Left ventricle myocardium superior (tissue), 1 donor: ENCODE results near the gene ANXA9. TPM values are rescaled to one million over a fixed set of nuclear protein-coding genes. Genes with fewer than 3 reads are reported as not detected.

Experiments
- ATAC-seq: fragments of 200-7000 bp; cut with Tn5 transposase; one replicate; pipeline ENCODE4 v1.9.1; 2020; ENCODE audit warnings: mild to moderate bottlenecking, moderate library complexity
- DNase-seq: peaks from one replicate; pipeline ENCODE4 v3.0.0-alpha.2; 2020
- intact Hi-C: fragments of 100-400 bp; cut with micrococcal nuclease; formaldehyde crosslinking; loops from one replicate; pipeline ENCODE4 v1.11.0; 2022
- total RNA-seq: library from RNA; stranded (reverse); fragmentation: NEBNext Ultra II Directional; extraction: Animal tissue kit (Norgen Biotek cat#: 25700); gene quantifications from one replicate; pipeline ENCODE4 v1.2.1, GENCODE V29; 2021
- donor health status: DM: no; HTN: yes; CAD: no; lungs with severe emphysema.

The ANXA9 gene
- total RNA-seq, 1 donor from 2014 or later = 0.27 TPM

DNA sequence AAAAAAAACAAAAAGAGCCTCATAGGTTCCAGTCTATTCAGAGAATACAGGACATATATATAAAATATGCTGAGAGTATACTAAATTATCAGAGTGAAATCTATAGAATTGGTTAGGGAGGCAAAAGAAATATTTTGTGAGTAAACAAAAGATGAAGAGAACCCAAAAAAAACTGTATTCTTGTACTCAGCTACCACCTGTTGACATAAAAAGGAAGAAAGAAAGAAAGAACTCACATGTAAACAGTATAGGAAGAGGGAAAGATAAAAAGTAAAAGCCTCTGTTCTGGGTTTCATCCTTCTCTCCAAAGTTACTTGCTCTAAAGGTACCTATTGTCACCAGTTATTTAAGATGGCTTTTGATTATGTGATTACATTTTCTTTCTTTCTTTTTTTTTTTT is 44.4 kb downstream of the ANXA9 start:
- ATAC-seq (no peak), DNase-seq (no peak)
- intact Hi-C loops = no loop called here

GRCh38 chr1:151032164-151032563 is 50.1 kb downstream of the ANXA9 start:
- DNase-seq = no peak
- intact Hi-C loops = no loop called here
- ATAC-seq = no peak

GRCh38 chr1:151035167-151035566 is 53.1 kb downstream of the ANXA9 start:
- DNase-seq (no peak), ATAC-seq (peak; percentile 35)
- intact Hi-C loops = no loop called here

DNA sequence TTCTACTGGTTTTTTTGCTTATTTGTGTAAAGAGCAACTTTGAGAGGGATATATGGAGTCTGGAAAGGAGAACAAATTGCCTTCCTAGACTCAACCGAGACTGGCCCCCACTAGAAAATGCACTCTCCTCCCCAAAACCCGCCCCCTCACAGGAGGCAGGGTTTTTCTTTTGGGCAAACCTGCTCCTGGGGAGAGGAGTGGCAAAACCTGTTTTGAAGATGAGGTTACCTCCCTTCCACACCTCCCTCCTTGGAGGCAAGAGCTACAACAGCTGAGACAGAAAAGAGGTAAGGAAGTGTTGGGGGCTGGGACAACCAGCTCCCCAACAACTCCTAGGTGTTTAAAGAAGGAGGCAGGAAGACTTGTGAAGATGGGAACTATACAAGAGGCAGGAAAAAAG is 54.3 kb downstream of the ANXA9 start, which contains the start of gene BNIPL:
TSS of gene BNIPL (plus strand) at position 231 of the 400 bp plus-strand sequence. CDS start at position 371, 140 bp downstream.
- ATAC-seq (no peak), DNase-seq (no peak)
- intact Hi-C loops = no loop called here

DNA sequence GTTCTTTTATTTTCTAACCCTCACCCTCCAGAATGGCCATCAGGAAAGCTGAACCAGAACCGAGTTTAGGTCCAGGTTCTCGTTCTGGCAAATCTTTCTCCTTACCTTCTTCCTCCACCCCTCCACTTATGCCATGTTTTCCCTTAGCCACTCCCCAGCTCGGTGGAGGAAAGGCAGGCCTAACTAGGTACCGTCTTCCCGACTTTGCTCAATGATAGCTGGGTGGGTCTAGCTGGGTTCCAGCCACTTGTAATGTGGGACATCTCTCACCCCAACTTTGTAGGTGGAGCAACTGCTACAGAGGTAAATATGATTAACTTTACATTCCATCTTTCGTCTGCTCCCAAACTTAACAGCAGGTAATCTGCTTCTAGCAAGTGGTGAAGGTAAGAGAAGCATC is 54.9 kb downstream of the ANXA9 start:
- intact Hi-C loops = no loop called here
- no peak for DNase-seq
- ATAC-seq = no peak

DNA sequence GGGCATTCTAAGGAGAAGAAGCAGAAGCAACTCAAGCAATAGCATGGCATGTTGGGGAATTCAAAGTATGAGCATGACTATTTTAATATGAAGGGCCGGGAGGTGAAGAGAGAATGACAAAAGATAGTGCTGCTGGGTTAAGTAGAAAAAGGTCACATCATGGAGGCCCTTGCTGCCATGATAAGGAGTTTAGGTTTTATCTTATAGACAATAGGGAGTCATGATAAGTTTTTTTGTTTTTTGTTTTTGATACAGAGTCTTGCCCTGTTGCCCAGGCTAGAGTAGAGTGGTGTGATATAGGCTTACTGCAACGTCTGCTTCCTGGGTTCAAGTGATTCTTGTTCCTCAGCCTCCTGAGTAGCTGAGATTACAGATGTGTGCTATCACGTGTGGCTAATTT is 57.4 kb downstream of the ANXA9 start:
- ATAC-seq (no peak), DNase-seq (no peak)
- intact Hi-C loops = no loop called here

DNA sequence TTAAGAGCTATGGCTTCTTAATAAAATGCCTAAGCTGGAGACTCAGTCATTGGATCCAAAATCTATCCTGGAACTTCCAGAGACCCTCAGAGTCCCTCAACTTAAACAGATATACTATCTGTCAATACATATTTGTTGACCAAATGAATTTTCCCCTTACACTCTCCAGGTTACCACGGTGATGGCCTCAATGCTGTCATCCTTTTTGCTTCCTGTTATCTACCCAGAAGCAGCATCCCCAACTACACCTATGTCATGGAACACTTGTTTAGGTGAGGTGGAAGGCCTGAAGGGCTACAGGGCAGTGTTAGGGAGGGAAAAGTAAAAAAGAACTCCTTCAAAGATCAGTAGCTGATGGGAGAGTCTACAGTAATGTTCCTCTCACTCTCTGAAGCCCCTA is 61.1 kb downstream of the ANXA9 start:
- no peak for DNase-seq
- intact Hi-C loops = no loop called here
- no peak for ATAC-seq

Other genes with a start within 250 kb of the ANXA9 start
- gene CTSS, start 216.5 kb upstream of the ANXA9 start, total RNA-seq = 30.7 TPM
- 6.4 TPM for gene CTSK, start 174.0 kb upstream of the ANXA9 start, total RNA-seq
- gene ARNT, start 105.7 kb upstream of the ANXA9 start, total RNA-seq = 27.9 TPM
- not detected for gene CTXND2, start 95.2 kb upstream of the ANXA9 start, total RNA-seq
- gene SETDB1, start 55.9 kb upstream of the ANXA9 start, total RNA-seq = 19.2 TPM
- 83.2 TPM for gene CERS2, start 7.5 kb upstream of the ANXA9 start, total RNA-seq
- 40.6 TPM for gene MINDY1, start 24.6 kb downstream of the ANXA9 start, total RNA-seq
- gene PRUNE1, start 26.2 kb downstream of the ANXA9 start, total RNA-seq = 43.6 TPM
- 0.32 TPM for gene BNIPL, start 54.3 kb downstream of the ANXA9 start, total RNA-seq
- gene C1orf56, start 65.5 kb downstream of the ANXA9 start, total RNA-seq = 7.3 TPM
- gene CDC42SE1, start 77.3 kb downstream of the ANXA9 start, total RNA-seq = 27.2 TPM
- 1.8 TPM for gene MLLT11, start 78.1 kb downstream of the ANXA9 start, total RNA-seq
- 9.8 TPM for gene GABPB2, start 88.5 kb downstream of the ANXA9 start, total RNA-seq
- gene SEMA6C, start 164.3 kb downstream of the ANXA9 start, total RNA-seq = 55.1 TPM
- 1.4 TPM for gene TNFAIP8L2, start 174.4 kb downstream of the ANXA9 start, total RNA-seq
- gene LYSMD1, start 183.6 kb downstream of the ANXA9 start, total RNA-seq = 13.0 TPM
- gene SCNM1, start 183.9 kb downstream of the ANXA9 start, total RNA-seq = 19.1 TPM
- gene TMOD4, start 193.7 kb downstream of the ANXA9 start, total RNA-seq = 0.62 TPM
- gene VPS72, start 207.9 kb downstream of the ANXA9 start, total RNA-seq = 40.5 TPM
- gene PIP5K1A, start 216.3 kb downstream of the ANXA9 start, total RNA-seq = 41.2 TPM